Lower leg skin (tissue), 4 donors: Measurements from ENCODE around the gene BANP. TPM values are rescaled to one million over a fixed set of nuclear protein-coding genes. Genes with fewer than 3 reads are reported as not detected.

Experiments used
- DNase-seq, 2 donors: peaks; one replicate each; pipeline ENCODE4 v3.0.0-alpha.2; 2019; ENCODE audit warnings: low spot score in 2 of 2
- H3K4me3 ChIP-seq: fragments of 200-600 bp; sonication (generic); 2 replicates; pipeline ENCODE4 v1.5.1; 2017; ENCODE audit warnings: mild to moderate bottlenecking, low read depth; ENCODE audit not compliant: poor library complexity, severe bottlenecking
- CTCF ChIP-seq, 3 donors: fragments of 450-650 bp; IDR thresholded peaks; one replicate each; pipeline ENCODE4 v1.5.1; 2016; ENCODE audit warnings: antibody characterized with exemption in 3 of 3, mild to moderate bottlenecking in 3 of 3, moderate library complexity in 2 of 3
- POLR2A ChIP-seq, 2 donors: fragments of 450-650 bp; IDR thresholded peaks; one replicate each; pipeline ENCODE4 v1.6.1; 2016 to 2017; ENCODE audit warnings: antibody characterized with exemption in 2 of 2, mild to moderate bottlenecking in 1 of 2, moderate library complexity in 1 of 2
- WGBS, 2 donors: methylation state at CpG; one replicate each; pipeline ENCODE4 v1.1.5; 2018; 5-methylcytosine and 5-hydroxymethylcytosine counted together
- intact Hi-C: fragments of 100-400 bp; cut with DNase I; formaldehyde crosslinking; loops from one replicate; pipeline ENCODE4 v1.15.0; 2023; ENCODE audit warnings: low total_unique reads
- total RNA-seq, 4 donors: library from RNA; depleted of rRNA; stranded (reverse); fragments of >200 nt; gene quantifications; one replicate each; pipeline ENCODE4 v1.1.0, GENCODE V29; 2016

The BANP gene
- total RNA-seq, 4 donors from 2014 or later = 21.6 to 28.7 (median 24.5) TPM

- peak in 1 of 2 donors; percentile 7 for DNase-seq
- intact Hi-C loops = no loop called here
- TF ChIP-seq POLR2A (IDR thresholded peaks at IDR 0.05) (no peak), CTCF (IDR thresholded peaks at IDR 0.05) (no peak)
- H3K4me3 ChIP-seq = no peak overlapping the region
- 91 to 94% methylated on average over 6 of the region's 6 CpGs for WGBS, 2 donors
These were observed 52.1 kb downstream of the BANP start for GRCh38 chr16:88003316-88003715.

DNA sequence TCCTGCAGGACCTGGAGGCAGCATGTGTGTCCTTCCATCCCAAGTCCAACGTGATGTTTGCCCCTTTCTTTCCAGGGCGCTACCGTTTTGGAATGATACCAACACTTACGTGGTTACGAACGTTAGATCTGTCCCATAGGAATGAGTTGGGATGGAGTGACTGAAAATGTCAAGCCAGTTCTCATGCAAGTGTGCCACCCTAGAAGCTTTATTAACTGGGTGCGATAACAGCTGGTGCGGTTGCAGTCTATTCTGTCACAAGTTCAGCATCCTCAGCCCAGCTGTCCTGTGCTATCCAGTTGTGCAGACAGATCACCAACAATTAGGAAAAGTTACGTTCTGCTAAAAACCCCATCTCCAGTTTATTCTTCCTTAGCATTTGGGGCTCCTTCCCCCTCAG is 52.5 kb downstream of the BANP start:
- no peak overlapping the region for H3K4me3 ChIP-seq
- TF ChIP-seq CTCF (IDR thresholded peaks at IDR 0.05) (no peak), POLR2A (IDR thresholded peaks at IDR 0.05) (no peak)
- intact Hi-C loops = no loop called here
- DNase-seq = no peak
- WGBS, 2 donors = 75 to 85% methylated on average over 9 of the region's 9 CpGs

- no peak for TF ChIP-seq CTCF (IDR thresholded peaks at IDR 0.05)
- H3K4me3 ChIP-seq = no peak overlapping the region
- intact Hi-C loops = no loop called here
- DNase-seq = peak in 1 of 2 donors; percentile 42
- 92 to 93% methylated on average over 9 to 16 of the region's 16 CpGs for WGBS, 2 donors
These were observed 53.2 kb downstream of the BANP start for GRCh38 chr16:88004391-88004790.

GRCh38 chr16:88005181-88005581 is 53.9 kb downstream of the BANP start:
- H3K4me3 ChIP-seq = no peak overlapping the region
- intact Hi-C loops = no loop called here
- TF ChIP-seq POLR2A (IDR thresholded peaks at IDR 0.05) = no peak
- no peak for TF ChIP-seq CTCF (IDR thresholded peaks at IDR 0.05)
- DNase-seq = peak in 1 of 2 donors; percentile 65
- WGBS, 2 donors = 81% methylated on average over 9 of the region's 9 CpGs

DNA sequence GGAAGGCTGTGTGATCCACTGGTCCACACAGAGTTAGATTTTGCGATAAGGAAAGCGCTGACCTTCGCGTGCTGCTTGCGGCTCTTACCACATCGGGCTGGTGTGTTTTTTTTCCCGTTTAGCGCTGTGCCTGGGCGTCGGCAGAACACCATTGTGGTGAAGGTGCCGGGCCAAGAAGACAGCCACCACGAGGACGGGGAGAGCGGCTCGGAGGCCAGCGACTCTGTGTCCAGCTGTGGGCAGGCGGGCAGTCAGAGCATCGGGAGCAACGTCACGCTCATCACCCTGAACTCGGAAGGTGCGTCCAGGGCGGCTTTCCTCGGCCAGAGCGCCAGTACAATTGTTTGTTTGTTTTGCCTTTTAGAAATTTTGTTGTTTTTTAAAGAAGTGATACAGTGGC is 54.7 kb downstream of the BANP start:
- TF ChIP-seq CTCF (IDR thresholded peaks at IDR 0.05) (no peak), POLR2A (IDR thresholded peaks at IDR 0.05) (no peak)
- DNase-seq = peak in 1 of 2 donors; percentile 58
- WGBS, 2 donors = 96 to 97% methylated on average over 25 of the region's 25 CpGs
- intact Hi-C loops = no loop called here
- no peak overlapping the region for H3K4me3 ChIP-seq

GRCh38 chr16:88007321-88007731 is 56.1 kb downstream of the BANP start:
- WGBS, 2 donors = 76 to 89% methylated on average over 10 of the region's 10 CpGs
- H3K4me3 ChIP-seq = no peak overlapping the region
- peak in 1 of 2 donors; percentile 34 for DNase-seq
- TF ChIP-seq CTCF (IDR thresholded peaks at IDR 0.05) = no peak
- no peak for TF ChIP-seq POLR2A (IDR thresholded peaks at IDR 0.05)
- intact Hi-C loops = no loop called here
